OCI-LY3 (cell line): Measurements from ENCODE around the gene PGAP3.

ENCODE experiments used
- CTCF ChIP-seq: fragments of 200-600, 300-600 bp; sonication (generic); IDR thresholded peaks from 2 replicates; pipeline ENCODE4 v1.5.1; 2014; ENCODE audit warnings: antibody characterized with exemption, low read length, low read depth
- EZH2phosphoT487 ChIP-seq: fragments of 200-600 bp; shearing (Covaris generic); IDR thresholded peaks from 2 replicates; pipeline ENCODE4 v1.6.1; 2018; ENCODE audit warnings: antibody characterized with exemption, mixed run types, low read depth

GRCh38 chr17:39677072-39677471, 10.8 kb downstream of the PGAP3 start:
- TF ChIP-seq CTCF (no peak), EZH2phosphoT487 (no peak)
